ENCODE measurements around the gene ZNF74. TPM values are rescaled to one million over a fixed set of nuclear protein-coding genes. Genes with fewer than 3 reads are reported as not detected.

The ZNF74 gene
- total RNA-seq, 4 donors from 2014 or later: 3.0 to 6.9 (median 4.9) TPM

GRCh38 chr22:20430720-20431510 lies 37.0 kb downstream of the ZNF74 start:
- H3K9me3 ChIP-seq: no peaks in the 10 kb centered on the region
- H3K27ac ChIP-seq: no peak overlapping the region
- H3K27me3 ChIP-seq: peaks cover 6 to 13% (median 12%) of the 10 kb centered on the region in 3 donors
- intact Hi-C loops (cut with DNase I; ENCODE audit: low total_unique reads): loop anchor here (1.0 kb wide), 1 partner anchor 64 kb away; the partner anchor contains the start of gene KLHL22
- DNase-seq (peak in 1 of 2 donors; percentile 34), ATAC-seq (peak; percentile 59 to 77)
- no peaks in the 10 kb centered on the region for H3K36me3 ChIP-seq
- in situ Hi-C loops (cut with MboI; ENCODE audit: low sequenced_read_pairs in 4 of 4): loop anchor here in 1 of 4 donors (25.0 kb wide), 1 partner anchor 256 kb away; no protein-coding TSS in a partner anchor
- H3K4me3 ChIP-seq: peak overlapping the region; percentile 25 to 50 (median 37)
- no peak for TF ChIP-seq POLR2A (IDR thresholded peaks at IDR 0.05)
- TF ChIP-seq, protein P1, sequence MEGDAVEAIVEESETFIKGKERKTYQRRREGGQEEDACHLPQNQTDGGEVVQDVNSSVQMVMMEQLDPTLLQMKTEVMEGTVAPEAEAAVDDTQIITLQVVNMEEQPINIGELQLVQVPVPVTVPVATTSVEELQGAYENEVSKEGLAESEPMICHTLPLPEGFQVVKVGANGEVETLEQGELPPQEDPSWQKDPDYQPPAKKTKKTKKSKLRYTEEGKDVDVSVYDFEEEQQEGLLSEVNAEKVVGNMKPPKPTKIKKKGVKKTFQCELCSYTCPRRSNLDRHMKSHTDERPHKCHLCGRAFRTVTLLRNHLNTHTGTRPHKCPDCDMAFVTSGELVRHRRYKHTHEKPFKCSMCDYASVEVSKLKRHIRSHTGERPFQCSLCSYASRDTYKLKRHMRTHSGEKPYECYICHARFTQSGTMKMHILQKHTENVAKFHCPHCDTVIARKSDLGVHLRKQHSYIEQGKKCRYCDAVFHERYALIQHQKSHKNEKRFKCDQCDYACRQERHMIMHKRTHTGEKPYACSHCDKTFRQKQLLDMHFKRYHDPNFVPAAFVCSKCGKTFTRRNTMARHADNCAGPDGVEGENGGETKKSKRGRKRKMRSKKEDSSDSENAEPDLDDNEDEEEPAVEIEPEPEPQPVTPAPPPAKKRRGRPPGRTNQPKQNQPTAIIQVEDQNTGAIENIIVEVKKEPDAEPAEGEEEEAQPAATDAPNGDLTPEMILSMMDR (IDR thresholded peaks at IDR 0.05 in 4 of 5, conservative IDR thresholded peaks at IDR 0.05 in 1 of 5): peak; percentile 19 to 61 (median 47)
- peaks cover 0 to 6% of the 10 kb centered on the region in 2 donors for H3K4me1 ChIP-seq

GRCh38 chr22:20431511-20432192 lies 37.7 kb downstream of the ZNF74 start:
- intact Hi-C loops (cut with DNase I; ENCODE audit: low total_unique reads) (loop anchor here (1.0 kb wide), 1 partner anchor 64 kb away; the partner anchor contains the start of gene KLHL22), in situ Hi-C loops (cut with MboI; ENCODE audit: low sequenced_read_pairs in 4 of 4) (loop anchor here in 1 of 4 donors (25.0 kb wide), 1 partner anchor 256 kb away; no protein-coding TSS in a partner anchor)
- H3K4me1 ChIP-seq: peaks cover 0 to 11% of the 10 kb centered on the region in 2 donors
- no peaks in the 10 kb centered on the region for H3K9me3 ChIP-seq
- peak overlapping the region; percentile 25 to 50 (median 37) for H3K4me3 ChIP-seq
- DNase-seq: no peak
- no peaks in the 10 kb centered on the region for H3K36me3 ChIP-seq
- ATAC-seq: no peak
- no peak for TF ChIP-seq POLR2A (IDR thresholded peaks at IDR 0.05)
- TF ChIP-seq, protein P1 (IDR thresholded peaks at IDR 0.05 in 4 of 5, conservative IDR thresholded peaks at IDR 0.05 in 1 of 5): no peak
- no peak overlapping the region for H3K27ac ChIP-seq
- H3K27me3 ChIP-seq: peaks cover 14 to 20% (median 14%) of the 10 kb centered on the region in 3 donors

- no peak overlapping the region for H3K27ac ChIP-seq
- TF ChIP-seq, protein P1 (IDR thresholded peaks at IDR 0.05 in 4 of 5, conservative IDR thresholded peaks at IDR 0.05 in 1 of 5): no peak
- TF ChIP-seq POLR2A (IDR thresholded peaks at IDR 0.05): no peak
- no peak for ATAC-seq
- peaks cover 0 to 17% of the 10 kb centered on the region in 2 donors for H3K4me1 ChIP-seq
- DNase-seq: no peak
- H3K4me3 ChIP-seq: no peak overlapping the region
- intact Hi-C loops (cut with DNase I; ENCODE audit: low total_unique reads): no loop called here
- H3K27me3 ChIP-seq: peaks cover 19 to 26% (median 20%) of the 10 kb centered on the region in 3 donors
- no peaks in the 10 kb centered on the region for H3K36me3 ChIP-seq
- no peaks in the 10 kb centered on the region for H3K9me3 ChIP-seq
- in situ Hi-C loops (cut with MboI; ENCODE audit: low sequenced_read_pairs in 4 of 4): loop anchor here in 1 of 4 donors (25.0 kb wide), 1 partner anchor 255 kb away; no protein-coding TSS in a partner anchor
These were observed 38.3 kb downstream of the ZNF74 start for GRCh38 chr22:20432244-20432686.

DNA sequence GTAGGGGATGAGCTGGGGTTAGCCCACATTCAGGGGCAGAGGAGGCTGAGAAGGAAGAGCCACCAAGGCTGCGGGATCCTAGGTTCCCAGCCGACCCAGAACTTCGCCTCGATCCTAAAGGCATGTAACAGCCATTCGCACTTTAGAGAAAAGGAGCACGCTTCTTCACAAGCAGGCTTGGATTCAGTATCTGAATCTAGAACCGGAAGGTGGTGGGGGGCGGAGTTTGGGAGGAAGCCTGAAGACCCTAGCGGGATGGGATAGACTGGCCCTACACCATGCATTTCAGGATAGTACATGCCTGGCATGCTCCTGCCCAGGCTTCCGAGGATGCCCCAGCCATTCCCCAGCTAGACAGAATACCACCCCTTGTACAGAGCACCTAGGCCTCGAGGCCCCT lies 39.2 kb downstream of the ZNF74 start:
- intact Hi-C loops (cut with DNase I; ENCODE audit: low total_unique reads): no loop called here

More for the DNA sequence above, 39.2 kb downstream of the ZNF74 start:
- H3K27me3 ChIP-seq: peaks cover 24 to 32% (median 25%) of the 10 kb centered on the region in 3 donors
- H3K36me3 ChIP-seq: no peaks in the 10 kb centered on the region
- no peak overlapping the region for H3K27ac ChIP-seq
- no peak overlapping the region for H3K4me3 ChIP-seq
- DNase-seq (no peak), ATAC-seq (no peak)
- in situ Hi-C loops (cut with MboI; ENCODE audit: low sequenced_read_pairs in 4 of 4): loop anchor here in 1 of 4 donors (25.0 kb wide), 1 partner anchor 254 kb away; no protein-coding TSS in a partner anchor
- H3K4me1 ChIP-seq: peaks cover 0 to 18% of the 10 kb centered on the region in 2 donors
- H3K9me3 ChIP-seq: no peaks in the 10 kb centered on the region
- no peak for TF ChIP-seq POLR2A (IDR thresholded peaks at IDR 0.05)
- TF ChIP-seq, protein P1 (IDR thresholded peaks at IDR 0.05 in 4 of 5, conservative IDR thresholded peaks at IDR 0.05 in 1 of 5): no peak
